ENCODE results near the gene ZNF521.

The ZNF521 gene

GRCh38 chr18:25351777-25352628, at the start of gene ZNF521:
Gene ZNF521, minus strand, starts transcription at chr18:25352166. Its CDS starts 1,220 bp downstream, at chr18:25350946.
- peak; percentile 82 for DNase-seq

GRCh38 chr18:25399554-25399953, 47.6 kb upstream of the ZNF521 start:
- no peak for DNase-seq

GRCh38 chr18:25392192-25392591, 40.2 kb upstream of the ZNF521 start:
- DNase-seq = no peak

GRCh38 chr18:25373432-25374179, 21.6 kb upstream of the ZNF521 start:
- no peak for DNase-seq

- no peak for DNase-seq
These were observed 18.4 kb upstream of the ZNF521 start for GRCh38 chr18:25370391-25370790.

- no peak for DNase-seq
These were observed 13.3 kb upstream of the ZNF521 start for GRCh38 chr18:25365242-25365641.

GRCh38 chr18:25364732-25365131, 12.8 kb upstream of the ZNF521 start:
- DNase-seq = no peak

GRCh38 chr18:25360301-25360899, 8.4 kb upstream of the ZNF521 start:
- no peak for DNase-seq

GRCh38 chr18:25353080-25353479, 1.1 kb upstream of the ZNF521 start:
- DNase-seq = no peak

GRCh38 chr18:25352629-25353005, 651 bp upstream of the ZNF521 start:
- DNase-seq = no peak

GRCh38 chr18:25351280-25351775, 638 bp downstream of the ZNF521 start:
- DNase-seq = no peak

GRCh38 chr18:25350489-25351251, 1.3 kb downstream of the ZNF521 start:
- no peak for DNase-seq

- no peak for DNase-seq
These were observed 2.0 kb downstream of the ZNF521 start for GRCh38 chr18:25349926-25350487.

- DNase-seq = no peak
These were observed 2.6 kb downstream of the ZNF521 start for GRCh38 chr18:25349131-25349925.

- DNase-seq = no peak
These were observed 3.4 kb downstream of the ZNF521 start for GRCh38 chr18:25348386-25349130.

GRCh38 chr18:25346561-25346960, 5.4 kb downstream of the ZNF521 start:
- no peak for DNase-seq

- DNase-seq = no peak
These were observed 6.7 kb downstream of the ZNF521 start for GRCh38 chr18:25345081-25345866.

GRCh38 chr18:25341831-25342230, 10.1 kb downstream of the ZNF521 start:
- DNase-seq = no peak

- DNase-seq = no peak
These were observed 11.2 kb downstream of the ZNF521 start for GRCh38 chr18:25340762-25341161.

- DNase-seq = no peak
These were observed 16.3 kb downstream of the ZNF521 start for GRCh38 chr18:25335676-25336075.
